Measurements from ENCODE around the gene RABL6.

Gene RABL6

DNA sequence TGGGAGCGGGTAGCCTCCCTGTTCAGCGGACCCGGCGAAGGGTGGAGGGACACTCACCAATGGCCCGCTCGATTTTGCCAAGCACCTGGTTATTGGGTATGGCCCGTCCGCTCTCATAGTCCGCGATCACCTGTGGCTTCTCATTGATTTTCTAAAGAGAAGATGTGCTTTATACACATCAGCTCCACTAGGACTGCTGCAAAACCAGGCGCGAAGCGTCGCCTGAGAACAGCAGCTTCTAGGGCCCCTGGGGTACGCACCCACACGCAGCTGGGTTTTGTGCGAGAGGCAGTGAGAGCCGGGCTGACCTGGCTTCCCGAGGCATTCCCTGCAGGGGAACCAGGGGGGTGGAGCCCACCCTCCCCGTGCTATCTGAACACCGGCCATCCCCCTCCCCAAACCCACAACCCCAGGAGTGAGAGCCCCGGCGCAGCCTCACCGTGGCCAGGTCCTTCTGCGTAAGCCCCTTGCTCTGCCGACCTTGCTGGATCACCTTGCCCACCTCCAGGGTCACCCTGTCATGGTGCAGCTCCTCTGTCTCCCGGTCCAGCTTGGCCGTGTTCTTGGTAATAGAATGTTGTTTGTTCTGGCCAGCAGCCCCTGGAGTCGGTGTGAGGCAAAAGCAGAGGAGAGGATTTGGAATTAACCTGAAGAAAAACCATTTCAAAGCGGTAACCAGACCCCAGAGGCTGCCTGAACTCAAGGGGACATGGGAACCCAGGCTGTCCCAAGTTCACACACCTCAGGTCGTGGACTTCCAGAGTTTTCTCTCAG, 55.3 kb downstream of the RABL6 start:
- no peak for TF ChIP-seq ESRRG (CRISPR knock-in tag; IDR thresholded peaks at IDR 0.05)
- TF ChIP-seq OSR1 (CRISPR knock-in tag; IDR thresholded peaks at IDR 0.05) = no peak
- TF ChIP-seq, protein P1, sequence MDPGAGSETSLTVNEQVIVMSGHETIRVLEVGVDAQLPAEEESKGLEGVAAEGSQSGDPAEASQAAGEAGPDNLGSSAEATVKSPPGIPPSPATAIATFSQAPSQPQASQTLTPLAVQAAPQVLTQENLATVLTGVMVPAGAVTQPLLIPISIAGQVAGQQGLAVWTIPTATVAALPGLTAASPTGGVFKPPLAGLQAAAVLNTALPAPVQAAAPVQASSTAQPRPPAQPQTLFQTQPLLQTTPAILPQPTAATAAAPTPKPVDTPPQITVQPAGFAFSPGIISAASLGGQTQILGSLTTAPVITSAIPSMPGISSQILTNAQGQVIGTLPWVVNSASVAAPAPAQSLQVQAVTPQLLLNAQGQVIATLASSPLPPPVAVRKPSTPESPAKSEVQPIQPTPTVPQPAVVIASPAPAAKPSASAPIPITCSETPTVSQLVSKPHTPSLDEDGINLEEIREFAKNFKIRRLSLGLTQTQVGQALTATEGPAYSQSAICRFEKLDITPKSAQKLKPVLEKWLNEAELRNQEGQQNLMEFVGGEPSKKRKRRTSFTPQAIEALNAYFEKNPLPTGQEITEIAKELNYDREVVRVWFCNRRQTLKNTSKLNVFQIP (CRISPR knock-in tag; IDR thresholded peaks at IDR 0.05; ENCODE audit: borderline replicate concordance, low read depth) = no peak
- no peak for TF ChIP-seq SNAI2 (CRISPR knock-in tag; IDR thresholded peaks at IDR 0.05)
- TF ChIP-seq BACH2 (CRISPR knock-in tag; IDR thresholded peaks at IDR 0.05; ENCODE audit: borderline replicate concordance) = no peak
- no peak for ATAC-seq

DNA sequence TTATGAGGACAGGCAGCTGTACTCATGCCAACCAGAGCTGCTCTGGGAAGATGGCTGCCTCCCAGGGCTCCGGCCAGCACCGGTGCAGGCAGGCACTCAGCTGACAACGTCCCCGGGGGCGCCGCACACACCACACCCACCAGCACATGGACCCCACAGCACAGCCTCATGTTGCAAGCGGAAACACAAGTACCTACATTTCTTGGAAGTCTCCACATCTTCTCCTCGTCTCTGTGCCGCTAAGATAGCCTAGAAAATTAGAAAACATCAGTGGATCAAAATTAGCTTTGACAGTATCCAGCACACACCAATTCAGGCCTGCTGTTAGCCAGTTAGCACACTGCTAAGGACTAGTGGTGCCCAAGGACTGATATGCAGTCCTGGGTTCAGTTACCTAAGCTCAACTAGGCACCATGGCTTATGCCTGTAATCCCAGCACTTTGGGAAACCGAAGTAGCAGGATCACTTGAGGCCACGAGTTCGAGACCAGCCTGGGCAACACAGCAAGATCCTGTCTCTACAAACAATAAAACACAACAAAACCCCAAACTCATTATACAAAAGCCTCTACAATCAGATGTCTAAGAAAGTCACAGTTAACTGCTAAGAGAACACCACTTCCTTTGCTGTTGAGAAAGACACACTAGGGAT, 56.0 kb downstream of the RABL6 start:
- TF ChIP-seq, protein P2, sequence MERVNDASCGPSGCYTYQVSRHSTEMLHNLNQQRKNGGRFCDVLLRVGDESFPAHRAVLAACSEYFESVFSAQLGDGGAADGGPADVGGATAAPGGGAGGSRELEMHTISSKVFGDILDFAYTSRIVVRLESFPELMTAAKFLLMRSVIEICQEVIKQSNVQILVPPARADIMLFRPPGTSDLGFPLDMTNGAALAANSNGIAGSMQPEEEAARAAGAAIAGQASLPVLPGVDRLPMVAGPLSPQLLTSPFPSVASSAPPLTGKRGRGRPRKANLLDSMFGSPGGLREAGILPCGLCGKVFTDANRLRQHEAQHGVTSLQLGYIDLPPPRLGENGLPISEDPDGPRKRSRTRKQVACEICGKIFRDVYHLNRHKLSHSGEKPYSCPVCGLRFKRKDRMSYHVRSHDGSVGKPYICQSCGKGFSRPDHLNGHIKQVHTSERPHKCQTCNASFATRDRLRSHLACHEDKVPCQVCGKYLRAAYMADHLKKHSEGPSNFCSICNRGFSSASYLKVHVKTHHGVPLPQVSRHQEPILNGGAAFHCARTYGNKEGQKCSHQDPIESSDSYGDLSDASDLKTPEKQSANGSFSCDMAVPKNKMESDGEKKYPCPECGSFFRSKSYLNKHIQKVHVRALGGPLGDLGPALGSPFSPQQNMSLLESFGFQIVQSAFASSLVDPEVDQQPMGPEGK (CRISPR knock-in tag; IDR thresholded peaks at IDR 0.05; ENCODE audit: borderline replicate concordance) = no peak
- TF ChIP-seq ZNF70 (CRISPR knock-in tag; IDR thresholded peaks at IDR 0.05) (no peak), ZFP30 (CRISPR knock-in tag; IDR thresholded peaks at IDR 0.05) (no peak), CSDC2 (CRISPR knock-in tag; IDR thresholded peaks at IDR 0.05) (no peak), TOX (CRISPR knock-in tag; IDR thresholded peaks at IDR 0.05; ENCODE audit: borderline replicate concordance) (no peak), ISL1 (CRISPR knock-in tag; IDR thresholded peaks at IDR 0.05) (no peak), ESRRG (CRISPR knock-in tag; IDR thresholded peaks at IDR 0.05) (no peak), GLIS3 (CRISPR knock-in tag; IDR thresholded peaks at IDR 0.05) (no peak), PPARA (CRISPR knock-in tag; IDR thresholded peaks at IDR 0.05; ENCODE audit: borderline replicate concordance) (no peak), ZNF565 (CRISPR knock-in tag; conservative IDR thresholded peaks at IDR 0.05; ENCODE audit: low read depth) (no peak), BACH2 (CRISPR knock-in tag; IDR thresholded peaks at IDR 0.05; ENCODE audit: borderline replicate concordance) (no peak)
- TF ChIP-seq, protein P1 (CRISPR knock-in tag; IDR thresholded peaks at IDR 0.05; ENCODE audit: borderline replicate concordance, low read depth) = no peak
- TF ChIP-seq, protein P3, sequence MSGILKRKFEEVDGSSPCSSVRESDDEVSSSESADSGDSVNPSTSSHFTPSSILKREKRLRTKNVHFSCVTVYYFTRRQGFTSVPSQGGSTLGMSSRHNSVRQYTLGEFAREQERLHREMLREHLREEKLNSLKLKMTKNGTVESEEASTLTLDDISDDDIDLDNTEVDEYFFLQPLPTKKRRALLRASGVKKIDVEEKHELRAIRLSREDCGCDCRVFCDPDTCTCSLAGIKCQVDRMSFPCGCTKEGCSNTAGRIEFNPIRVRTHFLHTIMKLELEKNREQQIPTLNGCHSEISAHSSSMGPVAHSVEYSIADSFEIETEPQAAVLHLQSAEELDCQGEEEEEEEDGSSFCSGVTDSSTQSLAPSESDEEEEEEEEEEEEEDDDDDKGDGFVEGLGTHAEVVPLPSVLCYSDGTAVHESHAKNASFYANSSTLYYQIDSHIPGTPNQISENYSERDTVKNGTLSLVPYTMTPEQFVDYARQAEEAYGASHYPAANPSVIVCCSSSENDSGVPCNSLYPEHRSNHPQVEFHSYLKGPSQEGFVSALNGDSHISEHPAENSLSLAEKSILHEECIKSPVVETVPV (CRISPR knock-in tag; IDR thresholded peaks at IDR 0.05) = no peak
- TF ChIP-seq, protein P4, sequence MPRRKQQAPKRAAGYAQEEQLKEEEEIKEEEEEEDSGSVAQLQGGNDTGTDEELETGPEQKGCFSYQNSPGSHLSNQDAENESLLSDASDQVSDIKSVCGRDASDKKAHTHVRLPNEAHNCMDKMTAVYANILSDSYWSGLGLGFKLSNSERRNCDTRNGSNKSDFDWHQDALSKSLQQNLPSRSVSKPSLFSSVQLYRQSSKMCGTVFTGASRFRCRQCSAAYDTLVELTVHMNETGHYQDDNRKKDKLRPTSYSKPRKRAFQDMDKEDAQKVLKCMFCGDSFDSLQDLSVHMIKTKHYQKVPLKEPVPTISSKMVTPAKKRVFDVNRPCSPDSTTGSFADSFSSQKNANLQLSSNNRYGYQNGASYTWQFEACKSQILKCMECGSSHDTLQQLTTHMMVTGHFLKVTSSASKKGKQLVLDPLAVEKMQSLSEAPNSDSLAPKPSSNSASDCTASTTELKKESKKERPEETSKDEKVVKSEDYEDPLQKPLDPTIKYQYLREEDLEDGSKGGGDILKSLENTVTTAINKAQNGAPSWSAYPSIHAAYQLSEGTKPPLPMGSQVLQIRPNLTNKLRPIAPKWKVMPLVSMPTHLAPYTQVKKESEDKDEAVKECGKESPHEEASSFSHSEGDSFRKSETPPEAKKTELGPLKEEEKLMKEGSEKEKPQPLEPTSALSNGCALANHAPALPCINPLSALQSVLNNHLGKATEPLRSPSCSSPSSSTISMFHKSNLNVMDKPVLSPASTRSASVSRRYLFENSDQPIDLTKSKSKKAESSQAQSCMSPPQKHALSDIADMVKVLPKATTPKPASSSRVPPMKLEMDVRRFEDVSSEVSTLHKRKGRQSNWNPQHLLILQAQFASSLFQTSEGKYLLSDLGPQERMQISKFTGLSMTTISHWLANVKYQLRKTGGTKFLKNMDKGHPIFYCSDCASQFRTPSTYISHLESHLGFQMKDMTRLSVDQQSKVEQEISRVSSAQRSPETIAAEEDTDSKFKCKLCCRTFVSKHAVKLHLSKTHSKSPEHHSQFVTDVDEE (CRISPR knock-in tag; IDR thresholded peaks at IDR 0.05) = no peak

DNA sequence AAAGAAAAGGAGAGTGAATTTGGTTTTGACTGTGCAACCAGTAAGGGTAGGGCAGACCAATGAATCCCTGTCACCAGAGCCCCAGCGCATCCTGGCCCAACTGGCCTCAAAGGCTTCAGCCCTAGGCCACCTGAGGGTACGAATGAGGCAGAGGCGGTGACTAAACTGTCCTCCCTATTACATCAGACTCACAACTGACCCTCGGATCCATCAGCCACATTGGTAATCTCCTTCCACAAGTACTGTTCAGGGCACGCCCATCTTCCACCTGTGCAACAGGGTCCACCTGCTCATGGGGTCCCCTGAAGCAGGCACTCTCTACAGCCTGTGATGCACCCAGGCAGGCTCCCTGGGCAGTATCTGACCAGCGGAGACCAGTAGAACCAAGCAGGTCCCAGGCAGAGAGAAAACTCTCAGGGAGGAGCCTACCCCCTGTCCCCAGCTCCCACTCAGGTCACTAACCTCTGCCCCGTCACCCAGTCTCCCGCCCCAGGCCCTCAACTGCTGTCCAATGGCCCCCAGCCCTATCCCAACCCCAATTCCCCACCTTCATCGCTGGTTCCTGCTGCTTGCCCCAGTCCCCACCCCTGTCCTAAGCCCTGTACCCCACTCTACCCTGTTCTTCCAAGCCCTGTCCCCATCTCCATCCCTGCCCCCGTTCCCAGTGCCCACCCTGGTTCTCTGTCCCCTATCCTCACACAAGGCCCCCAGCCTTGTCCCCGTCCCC, 57.5 kb downstream of the RABL6 start:
- no peak for ATAC-seq
- TF ChIP-seq TOX (CRISPR knock-in tag; IDR thresholded peaks at IDR 0.05; ENCODE audit: borderline replicate concordance) = no peak
- TF ChIP-seq BACH2 (CRISPR knock-in tag; IDR thresholded peaks at IDR 0.05; ENCODE audit: borderline replicate concordance) = no peak
- no peak for TF ChIP-seq ZC3H10 (CRISPR knock-in tag; IDR thresholded peaks at IDR 0.05)
- TF ChIP-seq ARNTL (CRISPR knock-in tag; IDR thresholded peaks at IDR 0.05; ENCODE audit: borderline replicate concordance, low read depth) = no peak
- TF ChIP-seq CSDC2 (CRISPR knock-in tag; IDR thresholded peaks at IDR 0.05) = no peak

More for the DNA sequence above, 56.0 kb downstream of the RABL6 start:
- ATAC-seq = no peak

All from SK-N-SH treated with all-trans-retinoic acid at 6 μM for 48 hours (cell line).